ENCODE results near the gene LRMDA.

Gene LRMDA

DNA sequence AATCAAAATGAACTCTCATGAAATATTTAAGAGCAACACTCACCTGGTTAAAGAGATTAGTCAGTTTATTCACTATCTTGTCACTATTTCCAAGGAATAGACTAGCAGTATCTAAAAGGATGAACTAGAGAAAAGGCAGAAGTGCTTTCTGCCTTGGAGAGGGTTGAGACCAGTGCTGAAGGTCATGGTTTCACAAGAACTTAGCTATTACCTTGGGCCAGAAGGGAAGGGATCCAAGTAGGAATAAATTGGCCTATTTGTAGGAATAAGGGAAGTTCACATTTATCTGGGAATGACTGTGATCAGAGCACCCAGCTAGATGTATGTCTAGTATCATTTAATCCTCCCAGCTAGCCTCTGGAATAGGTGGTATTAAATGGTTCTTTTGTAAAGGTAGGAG, 347.2 kb downstream of the LRMDA start:
- ATAC-seq (no peak), DNase-seq (no peak)
- Mint-ChIP-seq H3K4me1 (peaks cover 2% of the 10 kb centered on the region), H3K9me3 (no peaks in the 10 kb centered on the region), H3K27ac (no peak overlapping the region), H3K4me3 (no peak overlapping the region), H3K27me3 (peaks cover 9% of the 10 kb centered on the region)

DNA sequence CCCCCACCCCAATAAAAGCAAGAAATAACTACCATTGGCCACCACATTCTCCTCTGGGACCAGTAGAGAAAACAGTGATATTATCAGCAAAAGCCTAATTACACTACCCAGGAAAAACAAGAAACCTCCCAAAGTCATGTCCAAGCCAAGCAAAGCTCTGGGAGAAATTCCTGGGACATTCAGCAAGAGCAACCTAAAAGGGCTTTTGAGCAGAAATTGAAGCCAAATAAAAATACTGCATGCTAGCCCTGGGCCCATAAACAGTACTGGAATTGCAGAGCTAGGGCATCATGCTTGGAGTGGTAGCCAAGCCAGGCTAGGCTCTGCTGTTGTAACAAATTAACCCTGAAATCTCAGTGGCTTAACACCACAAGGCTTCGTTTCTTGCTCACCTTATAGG, 347.9 kb downstream of the LRMDA start:
- no peaks in the 10 kb centered on the region for H3K4me1 Mint-ChIP-seq

DNA sequence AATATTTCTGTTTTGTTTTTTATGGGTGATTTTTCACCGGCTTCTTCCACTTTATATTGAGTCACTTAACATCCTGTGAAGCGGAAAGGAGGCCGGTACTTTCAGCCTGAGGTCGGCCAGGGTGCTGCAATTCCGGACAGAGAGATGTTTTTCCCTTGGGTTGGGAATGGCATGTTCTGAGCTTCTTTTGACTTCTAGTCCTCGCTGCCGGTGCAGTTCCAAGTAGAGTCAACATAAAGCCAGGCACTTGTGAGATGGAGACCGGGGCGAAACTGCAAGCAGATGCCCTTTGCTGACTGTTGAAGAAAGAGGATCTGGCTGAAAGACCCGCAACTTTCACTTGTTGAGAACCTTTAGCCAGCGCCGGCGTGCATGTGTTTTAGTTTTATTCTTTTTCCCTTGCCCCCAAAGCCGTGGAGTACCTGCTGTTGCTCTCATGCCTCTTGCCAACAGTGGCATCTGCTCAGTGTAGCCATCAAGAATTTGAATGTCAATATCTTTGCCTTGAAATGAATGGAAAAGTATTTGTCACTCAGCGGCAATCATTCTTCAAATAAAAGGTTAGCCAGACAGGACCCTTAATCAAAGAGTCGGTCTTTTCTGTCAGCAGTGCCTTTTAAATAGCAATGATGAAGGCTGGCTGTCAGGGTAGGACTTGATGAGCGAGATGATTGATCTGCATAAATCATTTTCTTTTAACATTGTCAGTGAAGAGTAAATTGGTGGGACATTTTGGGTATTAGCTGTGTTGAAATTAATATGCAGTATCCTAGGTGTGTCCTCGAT, 351.2 kb downstream of the LRMDA start:
- Mint-ChIP-seq H3K27me3 (peaks cover 9% of the 10 kb centered on the region), H3K4me3 (no peak overlapping the region), H3K4me1 (no peaks in the 10 kb centered on the region), H3K27ac (no peak overlapping the region), H3K9me3 (no peaks in the 10 kb centered on the region)
- DNase-seq (no peak), ATAC-seq (no peak)

More for the DNA sequence above, 347.9 kb downstream of the LRMDA start:
- DNase-seq (no peak), ATAC-seq (no peak)
- Mint-ChIP-seq H3K4me3 (no peak overlapping the region), H3K9me3 (no peaks in the 10 kb centered on the region), H3K27ac (no peak overlapping the region), H3K27me3 (peaks cover 9% of the 10 kb centered on the region)

DNA sequence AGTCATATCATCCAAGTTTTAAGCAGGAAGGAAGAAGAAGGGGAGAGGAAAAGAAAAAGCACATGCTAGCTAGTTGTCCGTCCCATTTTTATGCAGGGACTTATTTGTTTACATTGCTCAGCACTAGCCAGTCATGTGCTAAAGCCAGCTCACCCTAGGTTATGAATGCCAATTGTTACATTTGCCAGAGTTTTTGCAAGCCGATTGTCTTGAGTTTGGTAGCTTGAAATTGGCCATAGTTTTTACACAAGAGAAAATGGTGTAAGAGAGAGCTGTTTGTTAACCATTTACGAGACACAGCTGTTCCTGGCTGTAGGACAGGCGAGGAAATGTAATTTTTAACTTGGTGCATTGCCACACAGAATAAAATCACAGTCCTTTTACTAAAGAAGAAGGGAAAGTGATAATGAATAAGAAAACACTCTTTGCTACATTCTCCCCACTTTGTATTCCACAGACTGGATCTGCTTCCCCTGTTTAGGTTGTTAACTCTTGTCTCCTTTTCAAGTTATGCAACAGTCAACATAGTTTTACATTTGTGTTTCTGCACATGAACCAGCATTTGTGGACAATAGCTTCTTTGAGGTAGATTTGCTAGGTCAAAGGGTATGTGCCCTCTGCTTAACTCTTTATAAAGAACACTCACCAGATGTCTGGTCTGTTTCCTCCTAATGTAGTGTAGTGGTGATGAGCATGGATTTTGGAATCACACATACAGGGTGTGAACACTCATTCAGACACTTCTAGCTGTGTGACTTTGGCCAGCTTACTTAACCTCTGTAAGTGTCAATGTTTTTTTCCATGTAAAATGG, 357.2 kb downstream of the LRMDA start:
- no peak overlapping the region for H3K4me3 Mint-ChIP-seq
- H3K9me3 Mint-ChIP-seq = no peaks in the 10 kb centered on the region
- no peak for DNase-seq
- H3K4me1 Mint-ChIP-seq = no peaks in the 10 kb centered on the region
- ATAC-seq = no peak
- H3K27ac Mint-ChIP-seq = no peak overlapping the region
- H3K27me3 Mint-ChIP-seq = no peaks in the 10 kb centered on the region

DNA sequence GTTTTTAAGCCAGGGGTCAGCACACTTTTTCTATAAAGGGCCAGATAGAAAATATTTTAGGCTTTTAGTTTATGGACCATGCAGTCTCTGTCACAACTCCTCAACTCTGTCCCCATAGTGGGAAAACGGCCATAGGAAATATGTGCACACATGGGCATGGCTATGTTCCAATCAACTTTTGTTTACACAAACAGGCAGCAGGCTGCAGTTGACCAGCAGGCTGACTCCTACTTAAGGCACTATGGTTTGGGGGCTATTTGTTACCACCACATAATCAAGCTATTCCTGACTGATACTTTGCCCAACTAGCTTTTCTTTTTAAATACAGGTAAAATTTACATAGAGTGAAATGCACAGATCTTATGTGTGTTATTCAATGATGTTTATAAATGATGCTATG, 362.4 kb downstream of the LRMDA start:
- no peak for ATAC-seq
- no peaks in the 10 kb centered on the region for H3K4me1 Mint-ChIP-seq
- H3K27ac Mint-ChIP-seq = no peak overlapping the region
- no peaks in the 10 kb centered on the region for H3K27me3 Mint-ChIP-seq
- no peak overlapping the region for H3K4me3 Mint-ChIP-seq
- peaks cover 0 to 10% of the 10 kb centered on the region in 2 donors for H3K9me3 Mint-ChIP-seq
- DNase-seq = no peak

DNA sequence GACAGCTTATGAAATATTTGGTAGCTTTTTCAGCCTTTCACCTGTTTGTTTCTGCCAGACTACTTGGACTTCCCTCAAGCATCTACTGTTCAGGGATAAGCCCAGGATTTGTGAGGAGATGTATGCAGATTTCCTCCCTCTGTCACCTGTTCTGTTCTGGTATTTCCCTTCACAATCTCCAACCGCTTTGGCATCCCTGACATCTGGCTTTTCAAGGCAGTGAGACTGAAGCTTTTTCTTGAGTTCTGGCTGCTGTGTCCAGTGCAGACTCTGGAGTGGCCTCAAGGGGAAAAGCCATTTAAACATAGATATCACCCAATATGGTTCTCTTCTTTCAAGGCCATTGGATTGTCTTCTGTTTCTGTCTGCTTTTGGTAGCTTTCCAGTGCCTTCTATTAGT, 369.7 kb downstream of the LRMDA start:
- H3K27me3 Mint-ChIP-seq = peaks cover 21% of the 10 kb centered on the region
- no peak overlapping the region for H3K4me3 Mint-ChIP-seq
- H3K9me3 Mint-ChIP-seq = peaks cover 0 to 10% of the 10 kb centered on the region in 2 donors
- ATAC-seq (no peak), DNase-seq (no peak)
- no peak overlapping the region for H3K27ac Mint-ChIP-seq
- no peaks in the 10 kb centered on the region for H3K4me1 Mint-ChIP-seq

DNA sequence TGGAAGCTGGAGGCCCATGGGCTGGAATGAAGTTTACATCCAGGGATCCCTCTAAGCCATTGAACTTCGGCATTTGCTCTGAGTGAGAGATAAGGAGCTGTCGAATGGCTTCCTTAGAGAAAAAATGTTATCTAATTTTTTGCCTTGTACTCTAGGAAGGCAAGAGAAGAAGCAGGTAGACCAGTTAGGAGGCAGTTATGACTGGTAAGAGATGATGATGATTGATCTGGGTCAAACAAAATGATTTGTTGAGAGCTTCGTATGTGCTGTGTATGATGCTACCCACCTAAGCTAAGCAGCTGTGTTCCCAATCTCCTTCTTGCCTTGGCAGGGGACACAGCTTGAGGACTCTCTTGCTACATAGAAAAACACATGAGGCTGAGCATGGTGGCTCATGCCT, 370.2 kb downstream of the LRMDA start:
- ATAC-seq (no peak), DNase-seq (no peak)
- Mint-ChIP-seq H3K27me3 (peaks cover 22% of the 10 kb centered on the region), H3K9me3 (peaks cover 0 to 10% of the 10 kb centered on the region in 2 donors), H3K4me3 (no peak overlapping the region), H3K27ac (no peak overlapping the region), H3K4me1 (no peaks in the 10 kb centered on the region)

DNA sequence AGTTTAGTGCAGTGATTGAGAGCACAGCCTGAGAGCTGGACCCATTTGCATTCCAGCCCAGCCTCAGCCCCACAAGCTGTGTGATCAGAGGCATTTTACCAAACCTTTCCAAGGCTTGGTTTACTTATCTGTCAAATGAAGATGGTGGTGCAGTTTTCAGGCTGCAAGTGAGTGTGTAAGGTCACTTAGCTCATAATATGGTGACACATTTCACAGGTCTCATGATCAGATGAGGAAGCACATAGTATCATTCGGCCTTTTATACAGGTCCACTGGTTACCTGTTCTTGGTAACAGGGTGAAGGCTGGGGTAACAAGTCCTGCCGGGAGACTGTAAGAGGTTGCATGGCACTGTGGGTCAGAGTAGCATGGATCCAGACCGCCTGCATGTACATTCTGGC, 371.7 kb downstream of the LRMDA start:
- H3K27ac Mint-ChIP-seq = no peak overlapping the region
- ATAC-seq (no peak), DNase-seq (no peak)
- H3K27me3 Mint-ChIP-seq = peaks cover 28% of the 10 kb centered on the region
- no peaks in the 10 kb centered on the region for H3K4me1 Mint-ChIP-seq
- no peaks in the 10 kb centered on the region for H3K9me3 Mint-ChIP-seq
- no peak overlapping the region for H3K4me3 Mint-ChIP-seq

DNA sequence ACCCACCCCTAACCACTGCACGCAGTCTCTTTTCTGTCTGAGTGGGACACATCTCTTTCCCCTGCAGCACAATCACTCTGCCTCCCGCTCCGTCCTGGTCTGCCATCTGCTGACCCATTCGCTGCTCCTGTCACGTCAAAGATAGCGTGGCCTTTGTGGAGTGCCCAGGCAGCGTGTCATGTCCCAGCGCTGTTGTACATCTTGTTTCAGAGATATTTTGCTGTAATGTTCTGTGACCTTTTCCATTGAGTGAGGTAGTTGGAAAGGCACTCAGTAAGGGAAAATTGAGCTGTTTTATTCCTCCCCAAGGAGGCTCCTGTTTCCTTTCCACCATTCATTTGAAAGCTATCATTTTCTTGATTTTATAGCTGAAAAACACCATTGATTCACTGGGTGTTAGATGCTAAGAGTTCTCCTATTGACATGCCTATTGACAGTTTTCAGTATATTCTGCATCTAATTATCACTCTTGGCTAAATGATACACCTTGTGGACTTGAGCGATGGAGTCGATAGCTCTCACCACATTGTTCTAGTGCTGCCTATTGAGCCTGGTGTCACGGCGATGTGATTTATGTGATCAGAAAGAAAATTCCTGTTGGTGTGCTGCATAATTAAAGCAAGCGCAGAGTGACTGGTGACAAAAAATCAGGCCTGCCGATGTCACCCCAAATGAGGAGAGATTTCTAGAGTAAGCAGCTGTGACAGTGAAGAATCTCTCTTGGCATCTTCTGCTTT, 372.6 kb downstream of the LRMDA start:
- H3K4me1 Mint-ChIP-seq = no peaks in the 10 kb centered on the region
- H3K9me3 Mint-ChIP-seq = no peaks in the 10 kb centered on the region
- DNase-seq (no peak), ATAC-seq (no peak)
- no peak overlapping the region for H3K4me3 Mint-ChIP-seq
- H3K27ac Mint-ChIP-seq = peak overlapping the region in 1 of 2 donors; percentile 48
- peaks cover 28% of the 10 kb centered on the region for H3K27me3 Mint-ChIP-seq

DNA sequence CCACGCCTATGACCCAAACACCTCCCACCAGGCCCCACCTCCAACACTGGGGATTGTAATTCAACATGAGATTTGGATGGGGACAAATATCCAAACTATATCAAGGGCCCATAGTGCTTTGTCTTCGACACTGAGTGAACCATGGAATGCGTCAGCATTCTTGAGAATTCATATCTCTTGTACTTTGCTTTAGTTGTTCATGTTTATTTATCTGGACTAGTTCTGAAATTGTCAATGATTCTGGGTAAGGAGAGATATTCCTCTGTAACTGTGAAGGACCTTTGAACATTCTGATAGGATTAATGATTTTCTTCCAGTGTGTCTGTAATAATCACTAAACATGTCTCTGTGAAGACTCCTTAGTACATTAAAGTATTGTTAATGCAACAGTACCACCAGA, 374.8 kb downstream of the LRMDA start:
- H3K27ac Mint-ChIP-seq = no peak overlapping the region
- DNase-seq (no peak), ATAC-seq (no peak)
- H3K27me3 Mint-ChIP-seq = peaks cover 22% of the 10 kb centered on the region
- no peak overlapping the region for H3K4me3 Mint-ChIP-seq
- H3K9me3 Mint-ChIP-seq = no peaks in the 10 kb centered on the region
- H3K4me1 Mint-ChIP-seq = no peaks in the 10 kb centered on the region

DNA sequence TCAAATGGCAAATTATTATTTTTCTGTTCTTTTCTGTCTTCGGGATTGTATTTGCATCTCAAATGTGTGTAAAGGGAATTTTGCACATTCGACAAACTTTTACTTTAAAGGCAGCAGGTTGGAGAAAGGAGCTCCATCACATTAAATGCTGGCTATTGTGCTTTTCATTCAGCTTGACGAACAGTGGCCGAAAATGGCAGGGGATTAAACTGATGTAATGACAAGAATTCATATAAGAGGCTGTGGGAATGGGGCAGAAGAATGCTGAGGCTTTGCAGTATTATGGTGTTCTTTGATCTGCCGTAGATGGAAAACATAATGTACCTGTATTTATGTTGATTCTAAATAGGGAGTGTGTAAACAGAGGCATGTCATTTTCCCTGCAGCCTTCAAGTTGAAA, 376.0 kb downstream of the LRMDA start:
- Mint-ChIP-seq H3K27ac (no peak overlapping the region), H3K4me1 (no peaks in the 10 kb centered on the region), H3K4me3 (no peak overlapping the region), H3K27me3 (peaks cover 16% of the 10 kb centered on the region), H3K9me3 (no peaks in the 10 kb centered on the region)
- no peak for ATAC-seq
- DNase-seq = no peak

DNA sequence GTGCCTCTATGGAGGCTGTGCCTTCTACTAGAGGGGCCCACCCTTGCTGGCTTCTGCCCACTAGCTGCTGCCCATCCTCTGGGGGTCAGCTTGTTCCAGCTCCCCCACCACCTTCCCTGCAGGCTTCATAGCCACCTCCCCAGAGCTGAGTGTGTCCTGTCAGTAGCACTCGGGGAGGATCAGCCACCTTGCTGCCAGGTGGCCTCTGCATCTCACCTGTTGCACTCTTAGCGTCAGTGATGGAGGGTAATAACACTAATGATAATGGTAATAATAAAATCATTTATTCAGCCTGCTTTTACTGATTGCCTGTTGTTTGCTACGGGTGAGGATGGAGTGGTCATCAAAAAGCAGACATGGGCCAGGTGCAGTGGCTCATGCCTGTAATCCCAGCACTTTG, 377.6 kb downstream of the LRMDA start:
- ATAC-seq = no peak
- DNase-seq = no peak
- H3K9me3 Mint-ChIP-seq = no peaks in the 10 kb centered on the region
- H3K4me3 Mint-ChIP-seq = no peak overlapping the region
- H3K27ac Mint-ChIP-seq = no peak overlapping the region
- peaks cover 21% of the 10 kb centered on the region for H3K27me3 Mint-ChIP-seq
- H3K4me1 Mint-ChIP-seq = no peaks in the 10 kb centered on the region

DNA sequence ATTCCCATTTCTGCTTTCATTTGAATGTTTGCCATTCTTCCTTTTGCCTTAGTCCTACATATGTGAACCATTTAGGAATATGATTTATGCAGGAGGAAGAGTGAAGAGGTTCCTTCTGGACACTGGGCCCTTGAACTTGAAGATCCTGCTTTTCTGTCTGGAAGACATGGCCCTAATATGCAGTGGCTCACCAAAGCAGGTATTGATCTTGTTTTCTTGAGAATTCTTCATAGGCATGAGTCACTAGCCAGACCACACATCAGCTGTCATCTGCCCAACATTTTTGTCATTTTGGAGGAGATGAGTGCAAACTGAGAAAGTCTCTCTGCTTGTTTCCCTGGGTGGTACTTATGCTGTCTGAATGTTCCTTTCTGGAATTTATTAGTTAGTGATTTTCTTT, 382.6 kb downstream of the LRMDA start:
- H3K4me1 Mint-ChIP-seq = no peaks in the 10 kb centered on the region
- no peaks in the 10 kb centered on the region for H3K9me3 Mint-ChIP-seq
- DNase-seq (no peak), ATAC-seq (no peak)
- peaks cover 26% of the 10 kb centered on the region for H3K27me3 Mint-ChIP-seq
- H3K4me3 Mint-ChIP-seq = no peak overlapping the region
- no peak overlapping the region for H3K27ac Mint-ChIP-seq

DNA sequence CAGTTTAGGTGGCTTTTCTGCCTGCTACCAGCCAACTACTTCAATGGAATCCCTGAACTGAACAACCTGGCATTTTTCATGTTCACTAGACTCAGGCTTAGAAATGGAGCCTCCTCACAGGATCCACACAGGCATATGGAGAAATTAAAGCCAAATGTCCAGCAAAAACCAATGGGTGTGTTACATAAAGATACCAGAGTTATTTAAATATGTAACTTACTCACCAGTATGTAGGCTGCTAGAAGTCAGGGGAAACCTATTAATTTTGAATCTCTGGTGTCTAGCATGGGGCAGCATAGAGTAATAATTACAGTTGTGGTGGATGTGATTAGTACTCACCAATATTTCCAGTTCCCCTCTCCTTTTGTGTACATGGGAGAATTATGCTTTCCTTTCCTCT, 383.6 kb downstream of the LRMDA start:
- Mint-ChIP-seq H3K4me1 (no peaks in the 10 kb centered on the region), H3K9me3 (no peaks in the 10 kb centered on the region), H3K27me3 (peaks cover 34% of the 10 kb centered on the region), H3K4me3 (no peak overlapping the region), H3K27ac (no peak overlapping the region)
- DNase-seq (no peak), ATAC-seq (no peak)

DNA sequence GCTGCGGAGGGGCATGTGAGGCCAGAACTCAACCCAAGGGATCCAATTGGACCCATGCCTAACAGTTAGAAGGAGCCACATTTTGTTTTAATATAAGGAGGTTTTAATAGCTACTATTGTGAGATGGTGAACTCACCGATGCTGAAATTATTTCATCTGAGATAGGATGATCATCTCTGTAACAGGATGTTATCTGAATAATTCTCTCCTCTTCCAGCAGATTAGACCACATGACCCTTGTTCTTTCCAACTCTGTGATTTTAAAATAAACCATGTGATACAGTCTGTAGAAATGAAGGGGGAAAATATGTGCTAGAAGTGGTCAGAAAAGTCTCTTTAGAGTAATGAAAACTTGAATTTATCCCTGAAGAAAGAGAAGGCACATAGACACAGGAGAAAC, 385.8 kb downstream of the LRMDA start:
- Mint-ChIP-seq H3K9me3 (no peaks in the 10 kb centered on the region), H3K4me1 (no peaks in the 10 kb centered on the region), H3K27ac (no peak overlapping the region), H3K27me3 (peaks cover 34% of the 10 kb centered on the region), H3K4me3 (no peak overlapping the region)
- DNase-seq = no peak
- ATAC-seq = no peak

DNA sequence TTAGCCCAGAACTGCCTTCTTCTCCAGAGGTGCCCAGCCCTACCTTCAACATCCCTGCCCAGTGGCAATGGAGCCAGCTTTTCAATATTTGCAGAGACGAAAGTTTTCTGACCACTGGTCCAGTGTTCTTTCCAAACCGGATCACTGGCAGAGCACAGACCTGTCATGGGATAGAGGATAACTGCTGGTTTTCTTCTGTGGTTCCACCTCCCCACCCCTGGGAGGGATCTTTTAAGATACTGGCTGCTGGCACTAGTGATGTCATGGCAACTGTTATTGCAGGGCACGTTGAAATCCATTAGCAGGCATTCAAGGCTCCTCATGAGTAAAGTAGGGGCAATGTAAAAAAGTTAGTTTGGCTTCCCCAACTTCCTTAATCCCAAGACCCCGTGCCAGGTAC, 387.1 kb downstream of the LRMDA start:
- H3K27me3 Mint-ChIP-seq = peaks cover 24% of the 10 kb centered on the region
- no peak overlapping the region for H3K4me3 Mint-ChIP-seq
- ATAC-seq (no peak), DNase-seq (no peak)
- no peak overlapping the region for H3K27ac Mint-ChIP-seq
- no peaks in the 10 kb centered on the region for H3K9me3 Mint-ChIP-seq
- no peaks in the 10 kb centered on the region for H3K4me1 Mint-ChIP-seq

Measured in stimulated activated naive CD8-positive, alpha-beta T cell treated with anti-CD3 and anti-CD28 coated beads, Interleukin-15, amount 100 ng/mL, for 72 hours (primary cell).